HG02759 (cell line): ENCODE measurements around the gene ASL.
"Not testable (repeated sequence)": the region's sequence is repeated elsewhere in the genome, so short reads cannot be mapped to it uniquely, and the experiment has no call there.

ENCODE experiments used
- ATAC-seq: cut with Tn5 transposase; IDR thresholded peaks from one replicate; pipeline ENCODE4 v1.9.1; 2021; ENCODE audit warnings: mild to moderate bottlenecking, moderate library complexity; ENCODE audit not compliant: unreplicated experiment

Gene ASL

DNA sequence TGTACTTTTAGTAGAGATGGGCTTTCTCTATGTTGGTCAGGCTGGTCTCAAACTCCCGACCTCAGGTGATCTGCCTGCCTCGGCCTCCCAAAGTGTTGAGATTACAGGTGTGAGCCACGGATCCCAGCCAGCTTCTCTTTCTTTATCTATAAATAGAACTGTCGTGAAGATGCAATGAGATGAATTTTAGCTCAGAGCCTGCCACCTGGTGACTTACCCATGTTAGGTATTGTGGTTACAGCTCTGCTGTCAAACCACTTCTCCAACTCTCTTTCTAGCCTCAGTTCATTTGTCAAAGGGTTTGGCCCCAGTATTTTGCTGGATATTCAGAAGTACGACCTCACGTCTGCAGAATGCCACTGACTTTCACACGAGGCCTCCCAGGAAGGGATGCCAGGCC lies 3.4 kb upstream of the ASL start:
- ATAC-seq, result not testable (repeated sequence)

DNA sequence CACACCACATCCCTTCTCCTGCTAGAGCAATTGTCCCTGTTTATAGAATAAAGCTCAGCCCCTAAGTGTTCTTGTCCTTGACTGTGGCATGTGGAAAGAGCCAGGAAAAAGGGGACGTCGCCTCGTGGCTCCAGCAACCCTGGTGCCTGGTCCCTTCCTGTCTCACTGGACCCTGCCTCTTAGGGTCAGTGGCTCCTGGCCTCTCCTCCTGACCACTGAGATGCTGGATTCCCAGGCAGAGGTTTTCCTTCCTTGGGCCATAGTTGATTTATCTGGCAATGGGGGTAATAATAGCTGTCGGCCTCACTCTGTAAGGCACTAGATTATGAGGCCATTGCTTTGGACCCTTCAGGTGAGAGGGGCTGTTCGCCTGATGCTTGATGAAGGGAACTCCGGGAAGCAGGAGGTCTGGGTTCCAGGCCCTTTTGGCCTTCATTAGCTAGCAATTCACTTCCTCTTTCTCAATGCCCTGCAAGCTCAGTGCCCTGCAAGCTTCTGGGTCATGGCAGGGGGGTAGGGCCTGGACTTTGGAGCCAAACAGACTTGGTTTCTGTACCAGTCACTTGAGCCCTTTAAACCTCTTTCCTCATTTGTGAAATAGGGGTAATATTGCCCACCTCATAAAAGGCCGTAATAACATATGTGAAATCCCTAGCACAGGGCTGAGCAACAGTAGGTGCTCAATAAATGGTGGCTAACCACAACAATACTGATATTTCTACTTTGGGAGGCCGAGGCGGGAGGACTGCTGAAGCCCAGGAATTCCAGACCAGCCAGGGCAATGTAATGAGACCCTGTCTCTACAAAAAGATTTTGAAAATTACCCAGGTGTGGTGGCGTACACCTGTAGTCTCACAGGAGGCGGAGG lies 1.1 kb downstream of the ASL start:
- ATAC-seq, result no peak

DNA sequence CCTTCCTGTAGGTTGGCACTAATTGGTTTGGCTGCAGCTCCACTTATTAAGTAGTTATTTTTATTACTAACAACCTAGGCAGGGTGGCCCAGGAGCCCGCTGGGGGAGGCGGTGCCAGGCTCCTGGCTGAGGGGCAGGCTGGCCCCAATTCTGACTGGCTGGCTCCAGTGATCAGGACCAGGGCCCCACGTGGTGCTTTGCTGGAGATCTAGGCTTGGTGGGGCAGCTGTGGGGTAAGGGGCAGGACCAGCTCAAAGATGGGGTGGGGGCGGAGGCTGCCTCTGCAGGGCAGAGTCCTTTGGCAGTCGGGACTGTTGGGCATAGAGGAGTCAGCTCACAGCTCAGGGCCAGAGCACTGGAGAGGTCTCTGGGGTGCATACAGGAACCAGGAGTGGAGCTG lies 2.4 kb downstream of the ASL start:
- ATAC-seq, result no peak

DNA sequence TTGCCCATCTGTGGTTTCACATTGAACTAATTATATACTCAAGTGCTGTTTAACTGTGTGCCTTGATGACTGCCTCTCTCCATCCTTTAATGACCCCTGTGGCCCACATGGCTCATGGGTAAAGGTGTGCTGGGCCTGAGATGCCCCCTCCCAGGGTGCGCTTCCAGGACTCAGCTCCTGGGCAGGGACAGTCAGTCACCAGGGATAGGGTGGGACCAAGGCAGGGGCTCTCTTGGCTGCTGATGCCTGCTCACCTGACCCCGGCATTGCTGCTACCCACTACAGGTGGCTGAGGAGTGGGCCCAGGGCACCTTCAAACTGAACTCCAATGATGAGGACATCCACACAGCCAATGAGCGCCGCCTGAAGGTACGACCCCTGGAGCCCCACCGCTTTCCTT lies 6.5 kb downstream of the ASL start:
- no peak for ATAC-seq

DNA sequence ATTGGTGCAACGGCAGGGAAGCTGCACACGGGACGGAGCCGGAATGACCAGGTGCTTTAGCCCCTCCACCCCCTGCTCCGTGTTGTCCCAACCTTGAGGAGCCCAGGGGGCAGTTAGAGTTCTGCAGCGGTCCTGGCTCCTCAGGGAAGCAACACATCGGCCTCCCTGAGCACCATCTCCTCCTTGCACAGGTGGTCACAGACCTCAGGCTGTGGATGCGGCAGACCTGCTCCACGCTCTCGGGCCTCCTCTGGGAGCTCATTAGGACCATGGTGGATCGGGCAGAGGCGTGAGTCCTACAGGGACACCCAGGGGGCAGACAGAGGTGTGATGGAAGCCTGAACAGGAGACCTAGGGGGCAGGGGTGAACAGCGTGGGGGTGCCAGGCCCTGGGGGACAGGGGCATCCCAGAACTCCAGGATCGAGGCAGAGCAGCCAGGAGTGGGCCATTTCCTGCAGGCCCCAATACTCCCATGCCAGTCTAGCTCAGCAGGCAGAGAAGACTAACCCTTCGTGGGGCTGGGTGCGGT lies 7.3 kb downstream of the ASL start:
- ATAC-seq, result no peak

DNA sequence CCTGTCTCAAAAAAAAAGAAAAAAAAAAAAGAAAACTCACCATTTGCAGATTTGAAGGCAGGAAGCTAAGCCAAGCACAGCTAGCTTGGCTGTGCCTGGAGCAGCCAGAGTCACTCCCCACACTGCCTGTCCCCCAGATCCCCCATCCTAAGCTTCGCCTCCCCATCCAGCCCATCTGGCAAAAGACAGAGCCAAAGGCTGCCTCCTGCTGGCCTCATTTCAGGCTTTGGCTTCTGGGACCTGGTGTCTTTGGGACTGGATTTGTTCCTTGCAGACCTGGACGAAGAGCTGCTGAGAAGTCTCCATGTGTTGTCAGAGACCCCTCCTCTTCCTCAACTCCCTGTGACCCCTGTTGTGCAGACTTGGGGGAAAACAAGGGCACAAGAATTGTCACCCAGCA lies 8.1 kb downstream of the ASL start:
- no peak for ATAC-seq

DNA sequence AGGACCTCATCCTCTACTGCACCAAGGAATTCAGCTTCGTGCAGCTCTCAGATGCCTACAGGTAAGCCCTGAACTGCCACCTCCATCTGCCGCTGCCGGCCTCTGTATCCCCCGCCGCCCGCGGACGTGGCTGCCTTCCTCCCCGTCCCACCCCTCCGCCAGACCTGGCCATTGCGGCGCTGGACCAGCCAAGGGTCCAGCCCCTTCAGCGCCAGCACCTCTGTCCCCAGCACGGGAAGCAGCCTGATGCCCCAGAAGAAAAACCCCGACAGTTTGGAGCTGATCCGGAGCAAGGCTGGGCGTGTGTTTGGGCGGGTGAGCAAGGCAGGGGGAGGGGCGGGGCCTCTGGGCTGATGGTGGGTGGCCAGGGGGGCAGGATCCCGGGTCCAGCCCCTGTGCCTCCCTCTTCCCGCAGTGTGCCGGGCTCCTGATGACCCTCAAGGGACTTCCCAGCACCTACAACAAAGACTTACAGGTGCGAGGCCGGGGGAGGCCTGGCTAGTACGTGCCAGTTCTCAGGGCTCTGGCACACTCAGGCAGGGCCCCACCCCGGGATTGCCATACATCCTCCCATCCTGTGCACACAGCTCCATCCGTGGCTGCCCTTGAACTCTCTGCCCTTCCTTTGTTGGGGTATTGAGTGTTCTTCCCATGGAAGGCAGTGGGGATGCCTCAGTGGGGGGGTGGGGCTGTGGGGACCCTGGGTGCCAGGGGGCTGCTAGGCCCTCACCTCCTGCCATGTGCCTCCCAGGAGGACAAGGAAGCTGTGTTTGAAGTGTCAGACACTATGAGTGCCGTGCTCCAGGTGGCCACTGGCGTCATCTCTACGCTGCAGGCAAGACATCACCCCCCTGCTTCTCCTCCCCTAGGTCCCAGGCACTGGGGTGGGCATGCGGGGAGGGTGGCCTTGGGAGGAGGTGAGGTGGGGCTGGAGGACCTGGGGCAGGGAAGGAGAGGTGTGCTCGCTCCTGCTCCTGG lies 13.5 kb downstream of the ASL start:
- no peak for ATAC-seq

DNA sequence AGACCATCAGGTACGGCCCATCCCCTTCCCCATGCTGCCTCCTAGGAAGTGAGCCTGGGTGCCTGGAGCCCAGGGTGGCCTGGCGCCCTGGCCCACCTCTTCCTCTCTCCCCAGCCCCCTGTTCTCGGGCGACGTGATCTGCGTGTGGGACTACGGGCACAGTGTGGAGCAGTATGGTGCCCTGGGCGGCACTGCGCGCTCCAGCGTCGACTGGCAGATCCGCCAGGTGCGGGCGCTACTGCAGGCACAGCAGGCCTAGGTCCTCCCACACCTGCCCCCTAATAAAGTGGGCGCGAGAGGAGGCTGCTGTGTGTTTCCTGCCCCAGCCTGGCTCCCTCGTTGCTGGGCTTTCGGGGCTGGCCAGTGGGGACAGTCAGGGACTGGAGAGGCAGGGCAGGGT lies 17.0 kb downstream of the ASL start:
- ATAC-seq, result no peak

DNA sequence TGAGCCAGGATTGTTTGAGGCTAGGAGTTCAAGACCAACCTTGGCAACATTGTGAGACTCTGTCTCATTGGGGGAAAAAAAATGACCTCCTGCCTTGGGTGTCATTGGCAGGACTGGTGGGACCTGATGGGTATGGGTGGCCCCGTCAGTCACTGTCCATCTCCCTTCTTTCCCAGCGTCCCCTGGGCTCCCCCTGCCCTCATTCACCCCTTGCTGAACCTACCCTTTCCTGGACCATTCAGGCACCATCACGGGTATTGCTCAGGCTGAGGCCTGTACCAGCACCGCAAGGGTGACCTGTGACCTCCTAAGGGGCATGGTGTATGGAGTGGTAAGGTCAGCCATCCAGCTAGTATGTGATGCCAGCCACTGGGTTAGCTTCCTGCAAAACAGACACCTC lies 19.4 kb downstream of the ASL start:
- no peak for ATAC-seq

DNA sequence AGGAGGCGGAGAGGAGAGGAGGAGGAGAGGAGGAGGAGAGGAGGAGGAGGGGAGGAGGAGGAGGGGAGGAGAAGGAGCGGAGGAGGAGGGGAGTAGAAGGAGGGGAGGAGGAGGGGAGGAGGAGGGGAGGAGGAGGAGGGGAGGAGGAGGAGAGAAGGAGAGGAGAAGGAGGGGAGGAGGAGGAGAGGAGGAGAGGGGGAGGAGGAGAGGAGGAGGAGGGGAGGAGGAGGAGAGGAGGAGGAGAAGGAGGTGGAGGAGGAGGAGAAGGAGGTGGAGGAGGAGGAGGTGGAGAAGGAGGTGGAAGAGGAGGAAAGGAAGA lies 23.6 kb downstream of the ASL start:
- no peak for ATAC-seq

DNA sequence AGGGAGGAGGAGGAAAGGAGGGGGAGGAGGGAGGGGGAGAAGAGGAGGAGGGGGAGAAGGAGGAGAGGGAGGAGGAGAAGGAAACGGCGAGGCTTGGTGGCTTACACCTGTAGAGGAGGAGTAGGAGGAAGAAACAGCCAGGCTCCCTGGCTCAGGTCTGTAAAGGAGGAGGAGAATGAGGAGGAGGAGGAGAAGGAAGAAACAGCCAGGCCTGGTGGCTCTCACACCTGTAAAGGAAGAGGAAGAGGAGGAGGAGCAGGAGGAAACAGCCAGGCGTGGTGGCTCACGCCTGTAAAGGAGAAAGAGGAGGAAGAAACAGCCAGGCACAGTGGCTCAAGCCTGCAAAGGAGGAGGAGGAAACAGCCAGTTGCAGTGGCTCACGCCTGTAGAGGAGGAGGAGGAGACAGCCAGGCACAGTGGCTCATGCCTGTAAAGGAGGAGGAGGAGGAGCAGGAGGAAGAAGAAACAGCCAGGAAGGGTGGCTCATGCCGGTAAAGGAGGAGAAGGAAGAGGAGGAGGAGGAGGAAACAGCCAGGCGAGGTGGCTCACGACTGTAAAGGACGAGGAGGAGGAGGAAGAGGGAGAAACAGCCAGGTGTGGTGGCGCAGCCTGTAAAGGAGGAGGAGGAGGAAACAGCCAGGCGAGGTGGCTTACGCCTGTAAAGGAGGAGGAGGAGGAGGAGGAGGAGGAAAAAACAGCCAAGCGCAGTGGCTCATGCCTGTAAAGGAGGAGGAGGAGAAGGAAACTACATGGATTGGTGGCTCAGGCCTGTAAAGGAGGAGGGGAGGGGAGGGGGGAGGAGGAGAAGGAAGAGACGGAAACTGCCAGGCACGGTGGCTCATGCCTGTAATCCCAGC lies 24.2 kb downstream of the ASL start:
- peak; percentile 75 for ATAC-seq

DNA sequence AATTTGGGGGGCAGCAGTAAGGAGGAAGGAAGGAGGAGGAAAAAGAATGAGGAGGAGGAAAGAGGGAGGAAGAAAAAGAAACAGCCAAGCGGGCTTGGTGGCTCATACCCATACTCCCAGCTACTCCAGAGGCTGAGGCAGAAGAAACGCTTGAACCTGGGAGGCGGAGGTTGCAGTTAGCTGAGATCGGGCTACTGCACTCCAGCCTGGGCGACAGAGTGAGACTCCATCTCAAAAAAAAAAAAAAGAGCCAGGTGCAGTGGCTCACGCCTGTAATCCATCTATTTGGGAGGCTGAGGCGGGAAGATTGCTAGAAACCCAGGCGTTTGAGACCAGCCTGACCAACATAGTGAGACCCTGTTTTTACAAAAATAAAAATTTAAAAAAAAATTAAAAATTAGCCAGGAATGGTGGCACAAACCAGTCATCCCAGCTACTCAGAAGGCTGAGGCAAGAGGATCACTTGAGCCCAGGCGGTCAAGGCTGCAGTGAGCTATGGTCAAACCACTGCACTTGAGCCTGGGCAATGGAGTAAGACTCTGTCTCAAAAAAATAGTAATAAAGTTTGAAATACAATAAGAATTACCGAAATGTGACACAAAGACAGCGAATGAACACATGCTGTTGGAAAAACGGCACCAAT lies 24.9 kb downstream of the ASL start:
- ATAC-seq, result no peak

DNA sequence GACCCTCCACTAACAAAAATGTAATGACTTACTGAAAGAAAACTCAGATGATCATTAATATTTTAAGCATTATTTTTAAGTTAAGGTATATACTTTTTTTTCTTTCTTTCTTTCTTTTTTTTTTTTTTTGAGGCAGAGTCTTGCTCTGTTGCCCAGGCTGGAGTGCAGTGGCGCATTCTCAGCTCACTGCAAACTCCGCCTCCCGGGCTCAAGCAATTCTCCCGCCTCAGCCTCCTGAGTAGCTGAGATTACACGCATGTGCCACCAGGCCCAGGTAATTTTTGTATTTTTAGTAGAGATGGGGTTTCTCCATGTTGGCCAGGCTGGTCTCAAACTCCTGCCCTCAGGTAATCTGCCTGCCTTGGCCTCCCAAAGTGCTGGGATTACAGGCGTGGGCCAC lies 26.5 kb downstream of the ASL start:
- ATAC-seq, result not testable (repeated sequence)

DNA sequence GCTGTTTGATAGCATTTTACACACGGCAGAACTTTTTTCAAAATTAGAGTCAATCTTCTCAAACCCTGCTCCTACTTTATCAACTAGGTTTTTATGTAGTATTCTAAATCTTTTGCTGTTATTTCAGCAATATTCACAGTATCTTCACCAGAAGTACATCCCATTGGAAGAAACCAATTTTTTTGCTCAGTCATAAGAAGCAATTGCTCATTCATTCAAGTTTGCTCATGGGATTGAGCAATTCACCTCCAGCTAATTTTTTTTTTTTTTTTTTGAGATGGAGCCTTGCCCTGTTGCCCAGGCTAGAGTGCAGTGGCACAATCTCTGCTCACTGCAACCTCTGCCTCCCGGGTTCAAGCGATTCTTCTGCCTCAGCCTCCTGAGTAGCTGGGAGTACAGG lies 28.4 kb downstream of the ASL start:
- ATAC-seq, result not testable (repeated sequence)

DNA sequence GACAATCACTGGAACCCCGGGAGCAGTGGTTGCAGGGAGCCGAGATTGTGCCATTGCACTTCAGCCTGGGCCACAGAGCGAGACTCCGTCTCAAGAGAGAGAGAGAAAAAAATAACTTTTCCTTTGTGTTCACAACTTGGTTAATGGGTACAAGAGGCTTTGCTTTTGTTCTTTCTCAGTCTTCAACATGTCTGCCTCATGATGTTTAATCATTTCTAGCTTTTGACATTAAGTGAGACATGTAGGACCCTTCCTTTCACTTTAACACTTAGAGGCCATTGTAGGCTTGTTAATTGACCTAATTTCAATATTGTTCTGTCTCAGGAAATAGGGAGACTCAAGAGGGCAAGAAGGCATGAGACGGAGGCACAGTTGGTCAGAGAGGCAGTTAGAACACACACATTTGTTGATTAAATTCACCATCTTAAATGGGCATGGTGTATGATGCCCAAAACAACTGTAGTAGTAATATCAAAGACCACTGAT lies 29.7 kb downstream of the ASL start:
- no peak for ATAC-seq

DNA sequence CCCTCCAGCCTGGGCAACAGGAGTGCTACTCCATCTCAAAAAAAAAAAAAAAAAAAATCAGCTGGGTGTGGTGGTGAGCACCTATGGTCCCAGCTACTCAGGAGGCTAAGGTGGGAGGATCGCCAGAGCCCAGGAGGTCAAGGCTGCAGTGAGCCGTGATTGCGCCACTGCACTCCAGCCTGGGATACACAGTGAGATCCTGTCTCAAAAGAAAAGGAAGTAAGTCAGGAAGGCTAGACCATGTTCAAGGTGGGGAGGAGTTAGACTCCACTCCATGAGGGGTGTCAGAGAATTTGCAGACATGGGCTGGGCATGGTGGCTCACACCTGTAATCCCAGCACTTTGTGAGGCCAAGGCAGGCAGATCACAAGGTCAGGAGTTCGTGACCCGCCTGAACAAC lies 32.8 kb downstream of the ASL start:
- not testable (repeated sequence) for ATAC-seq

DNA sequence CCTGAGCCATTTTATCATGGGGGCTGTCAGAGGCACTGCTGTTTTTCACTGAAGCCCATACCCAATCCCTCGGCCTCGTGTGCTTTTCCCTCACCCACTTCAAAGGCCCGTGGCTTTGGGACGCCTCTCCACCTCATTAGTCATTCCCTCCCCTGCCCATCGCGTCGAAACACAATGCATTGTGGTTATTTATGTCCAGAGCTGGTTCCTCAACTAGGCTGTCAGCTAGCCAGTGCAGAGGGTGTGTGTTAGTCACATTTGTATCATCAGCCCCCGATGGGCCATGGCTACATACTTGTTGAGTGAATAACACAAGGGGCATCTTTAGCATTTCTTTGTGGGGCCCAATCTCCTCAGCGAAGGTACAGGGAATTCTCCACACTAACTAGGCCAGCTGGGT lies 35.2 kb downstream of the ASL start:
- ATAC-seq, result no peak

DNA sequence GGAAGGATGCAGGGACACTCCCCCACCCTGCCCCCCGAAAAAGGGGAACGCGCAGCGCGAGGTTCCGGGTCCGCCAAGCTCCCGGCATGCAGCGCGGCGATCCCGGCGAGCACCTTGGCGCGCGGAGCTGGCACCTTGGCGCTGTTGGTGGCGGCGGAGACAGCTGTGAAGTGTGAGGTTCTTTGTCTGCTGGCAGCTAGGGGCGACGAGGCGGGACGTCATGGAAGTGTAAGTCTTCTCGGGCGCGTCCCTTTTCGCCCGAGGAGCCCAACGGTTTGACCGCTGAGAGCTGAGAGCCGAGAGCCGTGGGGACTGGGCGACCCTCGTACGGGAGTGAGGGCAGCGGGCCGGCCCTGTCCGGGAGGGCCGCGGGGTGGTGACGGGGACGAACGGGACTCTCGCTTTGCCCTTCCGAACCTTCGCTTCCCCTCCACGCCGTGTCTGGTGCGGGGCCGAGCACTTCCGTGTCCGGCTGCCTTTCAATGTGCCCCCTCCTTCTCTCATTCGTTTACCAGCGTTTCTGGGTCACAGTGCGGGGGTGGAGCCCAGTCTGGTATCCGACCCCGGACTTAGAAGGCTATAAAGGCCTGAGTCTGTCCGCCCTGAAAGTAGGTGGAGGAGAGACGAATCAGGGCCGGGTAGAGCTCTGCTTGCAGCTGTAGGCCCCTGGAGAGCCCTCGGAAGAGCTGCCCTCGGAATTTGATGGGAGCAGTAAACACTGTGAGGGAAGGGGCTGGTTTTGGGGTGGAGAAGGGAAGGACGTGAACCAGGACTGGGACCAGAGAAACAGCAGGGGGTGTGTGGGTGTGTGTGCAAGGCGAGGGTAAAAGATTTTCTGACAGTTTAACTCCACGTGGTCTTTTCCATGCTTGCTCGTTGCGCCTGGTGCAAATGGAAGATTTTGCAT lies 39.4 kb downstream of the ASL start, which contains the start of gene CRCP:
TSS of gene CRCP (plus strand) at position 105 of the 907 bp plus-strand sequence. CDS start at position 221, 116 bp downstream.
- ATAC-seq, result peak; percentile 89
